ENCODE data around the gene TAF4B. TPM values are rescaled to one million over a fixed set of nuclear protein-coding genes. Genes with fewer than 3 reads are reported as not detected.
A peak's percentile ranks its signal among the peaks of the same experiment; 100 is the strongest.
"Not testable (repeated sequence)": the region's sequence is repeated elsewhere in the genome, so short reads cannot be mapped to it uniquely, and the experiment has no call there.

TAF4B gene
- total RNA-seq, 1 donor: 5.1 TPM

DNA sequence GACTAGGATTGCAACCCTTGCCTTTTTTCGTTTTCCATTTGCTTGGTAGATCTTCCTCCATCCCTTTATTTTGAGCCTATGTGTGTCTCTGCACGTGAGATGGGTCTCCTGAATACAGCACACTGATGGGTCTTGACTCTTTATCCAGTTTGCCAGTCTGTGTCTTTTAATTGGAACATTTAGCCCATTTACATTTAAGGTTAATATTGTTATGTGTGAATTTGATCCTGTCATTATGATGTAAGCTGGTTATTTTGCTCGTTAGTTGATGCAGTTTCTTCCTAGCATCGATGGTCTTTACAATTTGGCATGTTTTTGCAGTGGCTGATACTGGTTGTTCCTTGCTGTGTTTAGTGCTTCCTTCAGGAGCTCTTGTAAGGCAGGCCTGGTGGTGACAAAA lies 16.1 kb downstream of the TAF4B start:
- not testable (repeated sequence) for H3K36me3 ChIP-seq (ENCODE audit: insufficient read depth, low read length); H4K20me1 ChIP-seq (ENCODE audit: insufficient read depth, low read length); H3K9me3 ChIP-seq (ENCODE audit: low read depth, low read length); H3K4me3 ChIP-seq (ENCODE audit: insufficient read depth, low read length); H3K79me2 ChIP-seq (ENCODE audit: insufficient read depth, low read length); H3K4me2 ChIP-seq (ENCODE audit: insufficient read depth, low read length); H3K27ac ChIP-seq (ENCODE audit: low read depth, low read length); H3K4me1 ChIP-seq (ENCODE audit: insufficient read depth, low read length); H3K27me3 ChIP-seq (ENCODE audit: insufficient read depth, low read length); DNase-seq (ENCODE audit: insufficient read length, low spot score, missing footprints); H2AFZ ChIP-seq (ENCODE audit: low read length)

DNA sequence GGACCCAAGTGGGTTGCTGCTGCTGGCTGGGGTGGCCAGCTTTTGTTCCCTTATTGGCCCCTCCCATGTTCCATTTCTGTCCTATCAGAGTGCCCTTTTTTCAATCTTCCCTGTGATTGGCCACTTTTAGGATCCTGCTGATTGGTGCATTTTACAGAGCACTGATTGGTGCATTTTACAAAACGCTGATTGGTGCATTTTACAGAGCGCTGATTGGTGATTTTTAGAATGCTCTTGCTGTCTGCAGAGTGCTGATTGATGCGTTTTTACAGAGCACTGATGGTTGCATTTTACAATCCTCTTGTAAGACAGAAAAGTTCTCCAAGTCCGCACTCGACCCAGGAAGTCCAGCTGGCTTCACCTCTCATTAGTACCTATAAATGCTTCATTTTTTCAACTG lies 19.2 kb downstream of the TAF4B start:
- H3K27ac ChIP-seq (ENCODE audit: low read depth, low read length); H3K9me3 ChIP-seq (ENCODE audit: low read depth, low read length); H2AFZ ChIP-seq (ENCODE audit: low read length); H4K20me1 ChIP-seq (ENCODE audit: insufficient read depth, low read length); H3K36me3 ChIP-seq (ENCODE audit: insufficient read depth, low read length); DNase-seq (ENCODE audit: insufficient read length, low spot score, missing footprints); H3K4me1 ChIP-seq (ENCODE audit: insufficient read depth, low read length); H3K27me3 ChIP-seq (ENCODE audit: insufficient read depth, low read length); H3K4me3 ChIP-seq (ENCODE audit: insufficient read depth, low read length); H3K79me2 ChIP-seq (ENCODE audit: insufficient read depth, low read length); H3K4me2 ChIP-seq (ENCODE audit: insufficient read depth, low read length): not testable (repeated sequence)

DNA sequence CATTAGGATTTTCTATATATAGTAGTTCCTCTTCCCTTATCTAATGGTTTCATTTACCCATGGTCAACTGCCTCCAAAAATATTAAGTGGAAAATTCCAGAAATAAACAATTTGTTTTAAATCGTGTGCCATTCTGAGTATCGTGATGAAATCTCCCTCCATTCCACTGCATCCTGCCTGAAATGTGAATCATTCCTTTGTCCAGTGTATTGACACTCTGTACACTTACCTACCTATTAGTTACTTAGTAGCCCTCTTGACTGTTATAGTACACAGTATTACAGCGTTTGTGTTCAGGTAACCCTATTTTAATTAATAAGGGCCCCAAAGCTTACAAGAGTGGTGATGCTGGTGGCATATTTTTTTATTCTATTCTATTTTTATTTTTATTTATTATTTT lies 26.2 kb downstream of the TAF4B start:
- Histone ChIP-seq H3K36me3 (ENCODE audit: insufficient read depth, low read length) (no peaks in the 10 kb centered on the region), H3K27ac (ENCODE audit: low read depth, low read length) (no peak overlapping the region), H3K4me2 (ENCODE audit: insufficient read depth, low read length) (no peak overlapping the region), H3K4me1 (ENCODE audit: insufficient read depth, low read length) (no peaks in the 10 kb centered on the region), H3K9me3 (ENCODE audit: low read depth, low read length) (no peaks in the 10 kb centered on the region), H2AFZ (ENCODE audit: low read length) (no peak overlapping the region), H3K4me3 (ENCODE audit: insufficient read depth, low read length) (no peak overlapping the region), H3K79me2 (ENCODE audit: insufficient read depth, low read length) (no peaks in the 10 kb centered on the region), H3K27me3 (ENCODE audit: insufficient read depth, low read length) (no peaks in the 10 kb centered on the region), H4K20me1 (ENCODE audit: insufficient read depth, low read length) (no peaks in the 10 kb centered on the region)
- no peak for TF ChIP-seq CTCF (IDR thresholded peaks at IDR 0.05; ENCODE audit: extremely low read depth, low read depth, low read length)
- DNase-seq (ENCODE audit: insufficient read length, low spot score, missing footprints): no peak

DNA sequence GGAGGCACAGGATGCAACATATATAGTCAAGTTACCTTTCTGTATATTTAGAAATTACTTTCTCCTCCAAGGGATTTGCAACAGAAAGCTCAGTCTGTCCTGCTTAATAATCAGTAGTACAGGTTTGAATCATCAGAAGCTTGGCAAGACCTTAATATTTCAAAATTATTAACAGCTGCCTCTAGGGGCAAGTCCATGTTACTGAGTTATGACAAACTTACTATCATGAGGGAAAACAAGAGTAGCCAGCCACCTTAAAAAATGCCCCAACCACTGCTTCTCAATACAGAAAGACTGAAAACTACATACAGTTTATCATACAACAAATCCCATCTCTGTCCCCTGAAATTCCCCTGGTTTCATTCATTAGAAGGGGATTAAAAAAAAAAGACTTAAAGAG lies 28.6 kb downstream of the TAF4B start:
- H2AFZ ChIP-seq (ENCODE audit: low read length); H3K4me2 ChIP-seq (ENCODE audit: insufficient read depth, low read length); H3K36me3 ChIP-seq (ENCODE audit: insufficient read depth, low read length); H3K27ac ChIP-seq (ENCODE audit: low read depth, low read length); H3K27me3 ChIP-seq (ENCODE audit: insufficient read depth, low read length); DNase-seq (ENCODE audit: insufficient read length, low spot score, missing footprints); H3K79me2 ChIP-seq (ENCODE audit: insufficient read depth, low read length); H4K20me1 ChIP-seq (ENCODE audit: insufficient read depth, low read length); H3K9me3 ChIP-seq (ENCODE audit: low read depth, low read length); H3K4me1 ChIP-seq (ENCODE audit: insufficient read depth, low read length); H3K4me3 ChIP-seq (ENCODE audit: insufficient read depth, low read length): not testable (repeated sequence)

DNA sequence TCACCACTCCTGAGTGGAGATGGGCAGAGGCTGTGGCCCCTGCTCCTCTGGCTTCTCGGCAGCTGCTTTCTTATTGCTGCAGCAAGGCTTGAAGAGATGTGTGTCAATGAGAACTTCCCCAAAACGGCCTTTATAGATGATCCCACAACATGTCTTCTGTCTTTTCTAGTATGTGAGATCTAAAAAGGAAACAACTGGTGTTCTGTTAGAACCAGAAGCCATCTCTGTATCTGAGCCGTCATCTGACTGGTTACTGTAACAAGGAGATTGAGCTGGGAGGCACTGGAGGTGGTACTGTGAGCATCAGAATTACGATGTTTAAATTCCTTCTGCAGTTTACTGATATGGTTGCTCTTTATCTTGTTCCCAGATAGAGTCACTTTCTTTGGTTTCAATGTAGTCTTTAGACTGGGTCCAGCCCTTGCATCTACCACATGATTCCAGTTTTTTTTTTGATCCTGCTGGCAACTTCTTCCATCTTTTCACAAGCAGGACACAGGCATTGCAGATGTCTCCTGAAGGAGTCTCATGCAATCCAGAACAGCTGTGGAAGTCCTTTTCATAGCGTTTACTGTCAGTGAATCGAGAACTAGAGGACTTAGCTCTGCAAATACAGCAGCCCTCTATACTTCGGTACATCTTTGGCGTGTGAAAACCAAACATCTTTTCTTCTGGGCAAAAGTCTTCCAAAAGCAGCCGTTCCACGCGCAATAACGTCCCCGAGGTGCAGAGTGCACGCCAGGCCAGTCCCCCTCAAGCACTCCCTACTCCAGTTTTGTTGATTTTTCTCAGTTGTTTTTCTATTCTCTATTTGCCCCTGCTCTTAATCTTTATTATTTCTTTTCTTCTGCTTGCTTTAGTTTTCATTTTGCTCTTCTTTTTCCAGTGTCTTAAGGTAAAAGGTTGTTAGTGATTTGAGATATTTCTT lies 29.7 kb downstream of the TAF4B start:
- no peaks in the 10 kb centered on the region for H3K79me2 ChIP-seq (ENCODE audit: insufficient read depth, low read length)
- DNase-seq (ENCODE audit: insufficient read length, low spot score, missing footprints): no peak
- H3K4me3 ChIP-seq (ENCODE audit: insufficient read depth, low read length): no peak overlapping the region
- H3K36me3 ChIP-seq (ENCODE audit: insufficient read depth, low read length): no peaks in the 10 kb centered on the region
- H3K4me2 ChIP-seq (ENCODE audit: insufficient read depth, low read length): no peak overlapping the region
- no peak overlapping the region for H3K27ac ChIP-seq (ENCODE audit: low read depth, low read length)
- peak overlapping the region; percentile 9 for H2AFZ ChIP-seq (ENCODE audit: low read length)
- H3K4me1 ChIP-seq (ENCODE audit: insufficient read depth, low read length): no peaks in the 10 kb centered on the region
- no peak for TF ChIP-seq CTCF (IDR thresholded peaks at IDR 0.05; ENCODE audit: extremely low read depth, low read depth, low read length)
- H4K20me1 ChIP-seq (ENCODE audit: insufficient read depth, low read length): no peaks in the 10 kb centered on the region
- H3K27me3 ChIP-seq (ENCODE audit: insufficient read depth, low read length): no peaks in the 10 kb centered on the region
- no peaks in the 10 kb centered on the region for H3K9me3 ChIP-seq (ENCODE audit: low read depth, low read length)

All from osteoblast (primary cell).